Measurements from ENCODE around the gene HK1.

GRCh38 chr10:69312528-69312927, 34.2 kb downstream of the HK1 start:
- TF ChIP-seq CTCF (IDR thresholded peaks at IDR 0.05 in 8 of 11, conservative IDR thresholded peaks at IDR 0.05 in 3 of 11) (no peak), POLR2A (IDR thresholded peaks at IDR 0.05) (no peak)
